GM12801 (cell line): ENCODE results near the gene STIL.

Source experiments
- TF ChIP-seq, protein P1 (sequence below): IDR thresholded peaks from one replicate; pipeline ENCODE4 v1.5.1; 2011; ENCODE audit warnings: control low read depth; ENCODE audit not compliant: insufficient read length; ENCODE audit errors: extremely low read depth

The STIL gene

DNA sequence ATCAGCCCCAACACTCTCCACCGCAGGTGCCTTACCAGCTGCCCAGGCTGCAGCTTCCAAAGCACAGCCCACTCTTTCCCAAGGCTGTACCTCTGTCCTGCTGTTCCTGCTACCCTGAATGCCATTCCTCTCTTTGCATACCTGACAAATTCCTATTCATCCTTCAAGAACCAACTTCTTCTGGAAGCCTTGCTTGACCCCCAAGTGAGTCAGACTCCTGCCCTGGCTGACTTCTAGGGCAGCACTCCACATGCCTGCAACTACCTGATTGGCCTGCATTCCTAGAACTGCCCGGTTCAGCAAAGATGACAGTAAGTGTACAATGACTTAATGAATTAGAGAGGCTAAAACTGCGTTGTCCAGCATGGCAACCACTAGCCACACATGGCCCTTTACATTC lies 103.3 kb downstream of the STIL start:
- TF ChIP-seq, protein P1, sequence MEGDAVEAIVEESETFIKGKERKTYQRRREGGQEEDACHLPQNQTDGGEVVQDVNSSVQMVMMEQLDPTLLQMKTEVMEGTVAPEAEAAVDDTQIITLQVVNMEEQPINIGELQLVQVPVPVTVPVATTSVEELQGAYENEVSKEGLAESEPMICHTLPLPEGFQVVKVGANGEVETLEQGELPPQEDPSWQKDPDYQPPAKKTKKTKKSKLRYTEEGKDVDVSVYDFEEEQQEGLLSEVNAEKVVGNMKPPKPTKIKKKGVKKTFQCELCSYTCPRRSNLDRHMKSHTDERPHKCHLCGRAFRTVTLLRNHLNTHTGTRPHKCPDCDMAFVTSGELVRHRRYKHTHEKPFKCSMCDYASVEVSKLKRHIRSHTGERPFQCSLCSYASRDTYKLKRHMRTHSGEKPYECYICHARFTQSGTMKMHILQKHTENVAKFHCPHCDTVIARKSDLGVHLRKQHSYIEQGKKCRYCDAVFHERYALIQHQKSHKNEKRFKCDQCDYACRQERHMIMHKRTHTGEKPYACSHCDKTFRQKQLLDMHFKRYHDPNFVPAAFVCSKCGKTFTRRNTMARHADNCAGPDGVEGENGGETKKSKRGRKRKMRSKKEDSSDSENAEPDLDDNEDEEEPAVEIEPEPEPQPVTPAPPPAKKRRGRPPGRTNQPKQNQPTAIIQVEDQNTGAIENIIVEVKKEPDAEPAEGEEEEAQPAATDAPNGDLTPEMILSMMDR = no peak

DNA sequence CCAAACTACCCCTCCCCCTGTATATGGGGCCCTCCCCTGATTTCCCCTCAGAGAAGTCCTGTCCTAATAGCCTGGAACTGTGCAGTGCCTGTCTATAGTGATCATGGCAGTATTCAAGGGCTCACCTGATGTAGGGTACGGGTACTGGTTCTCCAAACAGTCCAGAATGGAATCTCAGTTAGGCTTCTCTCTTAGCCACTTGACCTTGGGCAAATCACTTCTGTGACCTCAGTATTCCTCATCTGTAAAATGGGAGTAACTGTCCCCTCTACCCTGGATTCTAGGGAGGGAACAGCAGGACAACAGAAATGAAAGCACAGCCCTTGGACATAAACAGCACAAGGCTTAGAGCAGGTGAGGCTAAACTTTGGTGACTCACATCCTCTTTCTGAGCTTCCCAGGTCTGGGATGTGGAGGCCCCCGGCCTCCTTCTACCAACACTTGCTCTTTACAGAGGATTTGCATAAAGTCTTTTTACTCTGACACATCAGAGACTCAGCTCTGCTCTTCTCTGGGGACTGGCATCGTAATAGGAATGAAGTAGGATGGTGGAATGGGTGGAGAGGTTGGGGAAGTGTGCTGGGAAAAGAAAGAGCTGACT lies 104.1 kb downstream of the STIL start:
- TF ChIP-seq, protein P1 = no peak

DNA sequence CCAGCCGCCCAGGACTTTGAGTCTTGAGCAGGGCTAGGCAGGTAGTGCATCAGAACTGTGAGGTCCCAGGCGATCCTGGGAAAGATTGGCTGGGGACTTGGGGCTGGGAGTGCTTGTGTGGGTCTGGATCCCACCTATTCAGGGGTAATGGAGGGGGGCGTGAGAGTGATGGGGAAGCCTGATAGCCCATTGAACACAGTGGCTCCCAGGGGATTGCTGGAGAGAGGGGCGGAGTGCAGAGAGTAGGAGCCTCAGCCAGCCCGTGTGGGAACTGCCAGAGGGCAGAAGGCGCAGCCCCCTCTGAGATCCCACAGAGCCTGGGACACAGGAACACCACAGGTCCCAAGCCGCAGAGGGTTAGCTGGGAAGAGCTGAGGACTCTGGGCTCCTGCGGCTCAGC lies 104.9 kb downstream of the STIL start:
- TF ChIP-seq, protein P1 = no peak

DNA sequence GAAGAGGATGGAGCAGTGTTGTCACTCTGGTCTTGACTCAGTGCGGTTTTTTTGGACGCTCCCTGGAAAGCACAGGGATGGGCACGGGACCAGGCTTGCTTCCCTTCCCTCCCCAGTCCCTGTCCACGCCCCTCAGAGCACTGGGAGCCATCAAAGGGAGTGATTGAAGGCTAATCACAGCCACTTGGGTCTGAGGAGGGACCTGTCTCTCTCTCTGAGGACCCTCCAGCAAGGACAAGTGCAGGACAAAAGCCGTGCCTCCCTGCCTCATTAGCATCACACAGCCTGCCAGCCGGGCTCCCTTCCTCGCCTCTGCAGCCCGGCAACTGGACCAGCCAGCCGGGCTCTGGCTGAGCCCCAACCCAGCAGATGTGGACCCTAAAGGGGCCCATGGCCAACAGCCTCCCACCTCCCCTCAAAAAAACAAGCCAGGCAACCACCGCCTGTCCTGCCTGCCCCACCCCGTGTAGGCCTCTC lies 105.5 kb downstream of the STIL start:
- TF ChIP-seq, protein P1 = no peak

DNA sequence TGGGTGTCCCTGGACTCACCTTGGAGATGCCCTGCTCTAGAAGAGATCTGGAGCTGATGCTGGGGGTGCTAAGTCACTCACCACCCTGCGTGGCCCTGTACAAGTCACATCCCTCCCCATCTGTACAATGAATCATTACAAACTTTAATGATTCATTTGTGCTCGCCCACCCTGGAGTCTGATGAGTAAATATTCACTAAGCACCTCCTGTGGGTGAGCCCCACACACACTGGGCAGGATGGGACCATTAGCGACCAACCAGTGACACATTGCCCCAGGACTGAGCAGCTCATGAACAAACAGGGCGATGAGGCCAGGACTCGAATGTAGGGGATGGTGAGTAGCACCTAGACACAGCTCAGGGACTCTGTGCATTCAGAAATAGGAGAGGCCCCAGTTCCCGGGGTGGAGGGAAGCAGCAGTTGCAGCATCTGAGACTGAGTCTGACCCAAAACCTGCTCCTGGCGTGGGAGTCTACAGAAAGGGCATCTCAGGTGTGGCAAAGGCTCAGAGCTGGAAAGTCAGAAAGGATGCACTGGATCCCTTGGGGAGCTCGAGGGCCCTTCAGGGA lies 106.1 kb downstream of the STIL start:
- TF ChIP-seq, protein P1 = no peak

DNA sequence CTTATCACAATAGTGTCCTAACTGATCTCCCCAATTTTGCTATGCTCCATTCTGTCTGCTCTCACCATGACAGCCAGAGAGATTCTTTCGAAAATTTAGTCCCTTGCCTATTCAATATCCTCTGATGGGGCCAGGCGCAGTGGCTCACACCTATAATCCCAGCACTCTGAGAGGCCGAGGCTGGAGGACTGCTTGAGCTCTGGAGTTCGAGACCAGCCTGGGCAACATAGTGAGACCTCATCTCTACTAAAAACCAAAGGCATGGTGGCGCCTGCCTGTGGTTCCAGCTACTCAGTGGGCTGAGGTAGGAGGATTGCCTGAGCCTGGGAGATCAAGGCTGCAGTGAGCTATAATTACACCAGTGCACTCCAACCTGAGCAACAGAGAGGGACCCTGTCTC lies 108.0 kb downstream of the STIL start:
- TF ChIP-seq, protein P1 = no peak

DNA sequence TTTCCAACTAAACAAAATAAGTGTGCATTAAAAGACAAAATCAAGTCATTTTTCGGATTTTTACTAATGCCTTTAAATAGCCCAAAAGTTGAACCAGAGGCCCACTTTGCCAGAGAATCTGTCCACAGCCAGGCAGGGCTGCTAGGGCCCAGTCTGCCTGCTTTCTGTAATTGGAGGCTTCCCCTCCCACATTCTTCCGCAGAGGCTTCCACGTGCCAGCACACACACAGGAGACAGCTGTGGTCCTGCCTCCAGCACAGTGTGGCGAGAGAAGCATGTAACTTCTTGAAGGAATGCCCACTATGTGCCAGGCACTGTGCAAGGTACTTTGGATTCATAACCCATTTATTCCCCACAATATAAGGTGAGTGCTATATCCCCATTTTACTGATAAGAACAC lies 112.8 kb downstream of the STIL start:
- TF ChIP-seq, protein P1 = no peak
